Islet of Langerhans (tissue), 1 donor: ENCODE results near the gene PPCDC.

Source experiments
- FAIRE-seq: peaks from one replicate; lab custom pipeline; 2011; peaks lifted over from hg19 to GRCh38; lab: Jason Lieb, UNC

Gene PPCDC, protein sequence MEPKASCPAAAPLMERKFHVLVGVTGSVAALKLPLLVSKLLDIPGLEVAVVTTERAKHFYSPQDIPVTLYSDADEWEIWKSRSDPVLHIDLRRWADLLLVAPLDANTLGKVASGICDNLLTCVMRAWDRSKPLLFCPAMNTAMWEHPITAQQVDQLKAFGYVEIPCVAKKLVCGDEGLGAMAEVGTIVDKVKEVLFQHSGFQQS

DNA sequence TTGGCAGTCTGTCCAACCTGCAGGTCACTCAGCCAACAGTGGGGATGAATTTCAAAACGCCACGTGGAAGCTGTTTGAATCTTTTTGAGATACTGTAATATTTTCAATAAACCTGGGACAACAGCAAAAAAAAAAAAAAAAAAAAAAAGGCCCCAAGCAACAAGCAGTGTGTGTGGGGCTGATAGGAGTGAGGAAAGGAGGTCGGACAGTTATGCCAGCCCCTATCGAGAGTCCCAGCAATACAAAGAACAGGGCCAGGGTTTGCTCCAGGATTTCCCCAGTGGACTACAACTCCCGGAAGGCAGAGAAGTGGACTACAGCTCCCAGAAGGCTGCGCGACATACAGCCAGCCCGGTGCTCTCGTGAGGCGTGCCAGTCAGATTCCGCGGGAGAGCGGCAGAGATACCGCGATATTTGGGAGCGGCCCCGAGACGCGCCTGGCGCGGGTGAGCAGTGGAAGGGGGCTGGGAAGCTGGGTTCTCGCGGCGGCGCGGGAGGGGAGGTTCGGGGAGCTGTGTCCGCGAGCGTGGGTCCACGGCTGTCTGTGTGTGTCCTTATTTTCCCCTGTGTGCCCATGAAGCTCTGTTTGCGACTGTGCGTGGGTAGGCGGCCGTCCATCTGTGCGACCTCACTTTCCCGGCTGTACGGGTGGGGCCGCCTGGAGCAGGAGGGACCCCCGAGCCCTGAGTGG lies at the start of gene PPCDC:
TSS of gene PPCDC (plus strand) at position 410 of the 691 bp plus-strand sequence. CDS start 4,729 bp downstream, outside the sequence.
- FAIRE-seq = no peak

DNA sequence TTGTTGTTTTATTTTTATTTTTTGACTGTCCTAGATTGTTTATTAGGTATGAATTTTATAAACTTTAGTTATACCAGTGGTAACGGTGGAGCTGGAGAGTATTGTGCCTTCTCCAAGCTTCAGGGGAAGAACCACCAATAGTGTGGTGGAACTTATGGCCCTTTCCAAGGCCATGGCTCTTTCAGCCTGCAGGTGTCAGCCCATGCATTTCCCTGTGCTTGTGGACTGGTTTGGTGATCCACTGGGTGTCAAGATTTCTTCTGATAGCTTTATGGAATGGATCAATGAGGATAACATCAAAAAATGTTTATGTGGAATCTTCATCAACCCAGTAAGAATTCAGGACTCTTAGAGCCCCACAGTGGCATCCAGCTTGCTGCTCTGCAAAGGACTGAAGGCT lies 47.2 kb upstream of the PPCDC start:
- FAIRE-seq = no peak

DNA sequence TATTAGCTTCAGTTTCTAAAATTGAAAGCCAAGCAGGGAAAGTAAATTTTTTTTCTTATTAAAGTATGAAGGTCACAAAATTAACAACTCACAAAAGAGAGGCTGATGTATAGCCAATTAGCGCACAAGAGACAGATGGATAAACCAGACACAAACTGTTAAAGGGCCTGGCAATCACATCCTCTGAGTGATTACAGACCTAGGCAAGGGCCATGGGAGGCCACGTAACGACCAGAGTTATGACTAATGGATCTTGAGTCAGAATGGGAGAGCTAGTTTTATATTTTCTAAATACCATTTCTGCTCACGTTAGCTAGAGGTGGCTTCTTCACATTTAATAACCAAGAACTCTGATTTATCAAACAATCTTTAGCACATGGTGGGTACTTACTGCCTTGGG lies 45.8 kb upstream of the PPCDC start:
- FAIRE-seq = peak; percentile 66

DNA sequence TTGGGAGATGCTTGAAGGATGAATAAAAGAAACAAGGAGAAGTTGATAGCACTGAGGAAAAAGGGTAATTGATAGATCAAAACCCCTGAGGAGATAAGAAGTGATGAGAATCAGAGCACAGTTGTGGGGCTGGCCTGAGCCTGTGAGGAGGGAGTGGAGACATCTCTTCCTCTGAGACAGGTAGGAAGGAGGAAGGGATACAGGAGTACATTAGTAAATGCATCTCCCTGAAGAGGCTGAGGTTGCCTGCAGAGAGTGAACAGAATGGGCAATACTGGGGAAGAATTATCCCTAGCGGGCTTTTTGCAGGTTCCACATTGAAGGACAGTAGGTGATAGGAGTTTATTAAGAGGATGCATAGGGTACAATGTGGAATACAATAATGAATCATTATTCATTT lies 45.3 kb upstream of the PPCDC start:
- no peak for FAIRE-seq

DNA sequence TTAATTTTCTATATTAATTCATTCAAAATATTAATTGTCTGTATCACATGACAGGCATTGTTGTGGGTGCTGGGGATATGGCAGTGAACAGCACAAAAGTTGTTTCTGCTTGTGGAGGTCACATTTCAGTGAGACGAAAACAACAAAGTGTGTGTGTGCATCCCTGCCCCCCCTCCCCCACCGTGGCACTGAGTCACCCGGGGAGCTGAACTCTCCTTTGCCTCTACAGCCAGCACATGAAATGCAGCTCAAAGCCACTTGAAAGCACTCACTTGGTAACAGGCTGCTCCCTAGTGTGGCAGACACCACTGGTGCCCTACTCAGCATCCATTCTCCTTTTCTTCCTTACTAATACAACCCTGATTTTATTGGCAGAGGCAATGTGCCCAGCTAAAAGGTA lies 44.9 kb upstream of the PPCDC start:
- FAIRE-seq = no peak

DNA sequence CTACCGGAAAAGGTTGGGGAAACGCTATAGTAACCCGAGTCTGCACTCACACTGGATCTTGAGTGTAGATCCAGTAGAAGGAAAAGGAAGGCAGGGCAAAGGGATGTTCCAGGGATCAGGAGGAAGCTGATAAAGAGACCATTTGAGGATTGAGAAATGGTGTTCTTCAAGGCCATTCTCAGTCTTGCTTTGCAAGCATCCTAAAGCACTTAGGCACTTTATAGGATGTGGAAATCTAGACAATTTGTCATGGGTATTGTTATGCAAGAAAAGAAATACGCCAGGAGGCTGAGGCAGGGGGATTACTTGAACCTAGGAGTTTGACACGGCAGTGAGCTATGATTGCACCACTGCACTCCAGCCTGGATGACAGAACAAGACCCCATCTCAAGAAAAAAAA lies 41.2 kb upstream of the PPCDC start:
- no peak for FAIRE-seq

DNA sequence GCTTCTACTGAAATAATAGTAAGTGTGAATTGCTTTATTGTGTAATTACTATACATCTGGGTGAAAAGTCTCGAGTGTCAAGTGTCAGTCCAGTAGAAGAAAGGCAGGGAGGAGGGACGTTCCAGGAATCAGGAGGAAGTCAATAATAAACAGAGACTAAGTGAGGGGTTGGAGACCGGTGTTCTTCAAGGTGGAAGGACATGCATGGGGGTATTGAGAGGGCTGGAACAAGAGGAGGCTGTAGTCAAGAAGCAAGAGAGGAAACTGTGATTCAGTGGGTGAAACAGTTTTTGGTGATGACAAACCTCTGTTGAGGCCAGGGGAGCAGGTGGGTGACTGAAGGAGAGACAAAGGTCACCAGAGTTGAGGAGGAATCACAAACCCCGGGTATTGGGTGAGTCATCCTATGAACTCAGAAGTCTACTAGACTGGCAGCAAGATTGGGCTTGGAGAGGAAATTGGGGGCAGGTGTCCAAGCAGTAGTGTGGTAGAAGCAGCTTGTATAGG lies 39.6 kb upstream of the PPCDC start:
- no peak for FAIRE-seq

DNA sequence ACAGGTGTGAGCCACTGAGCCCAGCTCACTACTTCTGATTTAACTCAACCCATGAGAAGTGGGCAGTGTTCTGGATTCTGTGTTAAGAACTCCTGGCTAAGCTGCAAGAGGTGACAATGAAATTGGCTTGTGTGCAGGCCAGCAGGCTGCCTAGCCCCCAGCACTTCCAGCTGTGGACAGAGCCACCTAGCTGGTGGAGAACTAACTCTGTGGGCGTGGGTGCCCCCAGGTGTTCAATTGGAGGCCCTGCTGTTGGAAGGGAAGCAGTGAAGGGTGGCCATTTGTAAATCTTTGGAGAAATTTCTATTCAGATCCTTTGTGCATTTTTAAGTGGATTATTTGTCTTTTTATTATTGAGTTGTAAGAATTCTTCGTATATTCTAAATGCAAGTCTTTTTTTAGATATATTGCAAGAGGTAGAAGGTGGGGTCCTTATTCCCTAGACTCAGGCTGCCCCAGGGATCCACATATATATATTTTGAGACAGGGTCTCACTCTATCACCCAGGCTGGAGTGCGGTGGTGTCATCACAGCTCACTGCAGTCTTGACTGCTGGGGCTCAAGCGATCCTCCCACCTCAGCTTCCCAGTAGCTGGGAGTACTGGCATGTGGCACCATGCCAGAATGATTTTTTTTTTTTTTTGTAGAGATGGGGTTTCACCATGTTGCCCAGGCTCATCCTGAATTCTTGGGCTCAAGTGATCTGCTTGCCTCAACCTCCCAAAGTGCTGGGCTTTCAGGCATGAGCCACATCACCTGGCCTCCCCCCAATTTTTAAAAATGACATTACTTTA lies 35.2 kb upstream of the PPCDC start:
- FAIRE-seq = no peak

DNA sequence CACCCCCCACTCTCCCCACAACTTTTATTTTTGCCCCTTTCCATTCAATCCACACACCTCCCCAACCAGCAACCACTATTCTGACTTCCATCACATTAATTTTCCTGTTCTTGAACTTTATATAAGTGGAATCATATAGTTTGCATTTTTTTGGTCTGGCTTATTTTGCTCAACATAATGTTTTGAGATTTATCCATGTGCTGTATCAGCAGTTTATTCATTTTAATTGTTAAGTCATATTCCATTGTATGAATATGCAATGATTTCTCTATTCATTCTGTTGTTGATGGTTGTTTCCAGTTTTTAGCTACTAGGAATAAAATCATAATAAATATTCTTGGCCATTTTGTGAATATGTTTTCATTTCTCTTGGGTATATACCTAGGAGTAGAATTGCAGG lies 33.9 kb upstream of the PPCDC start:
- no peak for FAIRE-seq

DNA sequence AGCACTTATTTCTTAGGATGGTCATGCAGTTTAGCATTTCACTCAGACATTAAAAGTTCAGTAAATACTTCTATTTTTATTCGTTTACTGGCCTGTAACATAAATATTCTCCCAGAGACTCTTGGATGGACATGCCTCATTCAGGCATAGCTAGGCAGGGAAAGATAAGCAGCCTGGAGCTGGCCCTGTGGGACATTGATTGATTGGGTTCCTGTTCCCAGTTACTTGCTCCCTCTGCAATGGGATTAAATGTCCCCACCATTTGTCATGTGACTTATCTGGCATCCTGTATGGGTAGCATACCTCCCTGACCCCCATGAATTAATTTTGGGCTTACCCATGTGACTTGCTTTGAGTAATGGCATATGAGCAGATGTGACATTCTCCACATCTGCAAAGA lies 30.8 kb upstream of the PPCDC start:
- FAIRE-seq = no peak

DNA sequence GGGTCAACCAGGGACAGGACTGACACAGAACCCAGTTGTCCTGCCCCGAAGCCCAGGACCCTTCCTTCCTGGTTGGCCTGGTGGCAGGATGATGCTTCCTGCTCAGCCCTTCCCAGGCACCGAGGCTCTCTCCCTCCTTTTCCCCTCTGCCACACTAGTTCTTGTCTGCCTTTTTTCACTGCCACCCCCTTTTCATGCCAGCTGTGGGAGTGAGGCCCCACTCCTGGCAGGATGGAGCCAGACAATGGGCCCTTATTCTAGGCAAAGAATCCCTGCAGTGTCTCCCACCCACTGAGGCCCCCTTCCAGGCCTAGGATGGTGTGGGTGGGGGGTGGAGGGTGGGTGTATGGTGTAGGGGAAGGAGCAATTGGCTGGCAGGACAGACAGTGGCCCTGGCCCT lies 29.2 kb upstream of the PPCDC start:
- no peak for FAIRE-seq

DNA sequence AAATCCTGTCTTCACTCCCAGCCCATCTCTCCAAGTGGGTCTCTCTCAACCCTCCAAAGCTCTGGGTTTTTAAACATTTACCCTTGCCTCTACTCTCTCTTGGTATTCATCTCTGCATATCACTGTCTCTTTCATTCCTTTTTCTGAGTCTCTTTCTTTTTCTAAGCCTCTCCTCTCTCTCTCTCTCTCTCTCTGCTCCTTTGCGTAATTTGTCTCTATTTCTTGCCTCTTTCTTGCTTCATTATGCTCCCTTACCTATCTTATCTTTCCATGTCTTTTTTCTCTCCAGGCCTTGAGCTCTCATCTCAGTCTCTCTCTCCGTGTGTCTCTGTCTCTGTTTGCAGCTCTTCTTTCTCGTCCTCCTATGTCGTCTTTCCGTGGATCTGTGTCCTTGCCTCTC lies 28.7 kb upstream of the PPCDC start:
- no peak for FAIRE-seq

DNA sequence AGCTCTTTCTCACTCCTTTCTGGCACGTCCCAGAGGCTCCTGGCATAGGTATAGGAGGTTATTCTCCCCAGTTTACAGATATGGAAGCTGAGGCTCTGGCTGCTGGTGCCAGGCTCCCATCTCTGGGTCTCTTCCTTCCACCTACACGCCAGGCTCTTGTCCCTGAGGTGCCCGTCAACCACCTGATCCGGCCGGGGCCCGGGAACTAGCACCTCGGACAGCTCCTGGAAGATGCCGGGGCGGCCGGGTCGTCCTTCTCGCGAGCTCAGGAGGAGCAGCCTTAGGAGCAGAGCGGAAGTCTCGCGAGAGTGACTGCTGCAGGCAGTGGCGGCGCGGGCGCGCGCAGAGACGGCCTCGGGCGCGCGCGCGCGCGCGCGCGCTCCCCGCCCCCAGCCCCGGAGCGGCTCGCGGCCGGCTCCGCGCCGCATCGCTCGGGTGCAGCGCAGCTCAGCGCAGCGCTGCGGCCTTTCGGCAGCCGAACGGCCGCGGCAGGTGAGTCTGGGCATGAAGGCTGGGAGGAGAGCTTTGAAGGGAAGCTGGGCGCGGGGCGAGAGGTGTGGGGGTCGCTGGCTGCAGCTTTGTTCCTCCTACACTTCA lies 28.1 kb upstream of the PPCDC start, which contains the start of gene SCAMP5:
TSS of gene SCAMP5 (plus strand) at position 382 of the 597 bp plus-strand sequence. CDS start 16,277 bp downstream, outside the sequence.
- peak; percentile 43 for FAIRE-seq

DNA sequence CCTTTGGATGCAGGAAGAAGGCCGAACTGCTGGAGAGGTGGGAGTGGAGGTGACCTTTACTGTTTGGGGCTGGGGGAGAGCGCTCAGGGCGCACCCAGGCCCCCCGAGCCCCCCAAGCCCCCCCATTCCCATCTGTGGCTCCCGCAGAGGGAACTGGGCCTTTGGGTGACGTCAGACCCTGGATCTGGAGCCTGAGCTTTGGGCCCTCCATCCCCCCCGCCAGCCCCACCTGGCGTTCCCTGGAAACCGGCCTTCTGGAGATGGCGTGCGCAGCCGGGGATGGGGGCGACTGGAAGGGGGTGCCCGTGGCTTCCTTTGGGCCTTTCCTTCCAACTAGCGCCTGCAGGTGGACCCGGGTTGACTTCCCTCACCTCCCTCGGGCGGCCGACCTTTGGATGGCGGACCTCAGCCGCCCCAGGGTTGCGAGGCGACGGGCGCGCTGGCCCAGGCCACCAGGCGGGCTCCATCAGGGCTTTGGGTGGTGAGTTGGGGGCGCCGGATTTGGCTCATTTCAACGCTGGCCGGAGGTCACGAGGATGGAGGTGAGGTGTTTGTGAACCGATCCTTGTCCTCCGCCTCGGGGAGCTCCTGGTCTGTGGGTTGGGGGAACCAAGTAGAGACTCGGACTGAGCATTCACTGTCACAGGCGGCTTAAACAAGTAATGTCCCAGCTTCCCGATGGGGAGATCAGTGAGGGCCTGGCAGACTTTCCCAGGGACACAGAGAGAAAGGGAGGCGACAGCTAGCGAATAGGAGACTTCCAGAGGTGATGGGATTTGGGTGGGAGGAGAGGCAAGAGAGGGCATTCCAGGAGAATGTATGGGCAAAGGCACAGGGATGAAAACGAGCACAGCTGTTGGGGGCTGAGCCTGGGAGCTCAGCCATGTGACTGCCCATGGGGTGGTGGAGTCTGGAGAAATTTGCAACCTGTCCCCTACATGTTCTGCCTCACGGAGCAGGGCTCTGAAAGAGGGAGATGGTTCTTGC lies 27.3 kb upstream of the PPCDC start:
- FAIRE-seq = no peak

DNA sequence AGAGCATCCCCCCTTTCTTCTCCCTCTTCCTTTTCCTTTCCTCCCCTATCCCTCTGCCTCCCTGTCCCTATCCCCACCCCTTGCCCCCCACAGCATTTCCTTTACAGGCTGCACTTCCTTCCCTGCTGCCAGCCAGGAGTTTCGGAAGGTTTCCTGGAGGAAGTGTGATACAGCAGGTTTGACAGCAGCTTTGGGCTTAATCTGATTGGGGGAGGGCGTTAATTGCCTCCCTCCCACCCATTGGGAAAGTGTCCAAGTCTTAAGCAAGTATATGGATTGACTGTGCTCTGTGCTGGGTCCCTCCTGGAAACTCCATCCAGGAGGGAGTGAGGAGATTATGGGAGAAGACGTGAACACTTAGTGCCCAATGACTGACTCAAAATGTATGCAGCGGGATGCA lies 26.2 kb upstream of the PPCDC start:
- no peak for FAIRE-seq

DNA sequence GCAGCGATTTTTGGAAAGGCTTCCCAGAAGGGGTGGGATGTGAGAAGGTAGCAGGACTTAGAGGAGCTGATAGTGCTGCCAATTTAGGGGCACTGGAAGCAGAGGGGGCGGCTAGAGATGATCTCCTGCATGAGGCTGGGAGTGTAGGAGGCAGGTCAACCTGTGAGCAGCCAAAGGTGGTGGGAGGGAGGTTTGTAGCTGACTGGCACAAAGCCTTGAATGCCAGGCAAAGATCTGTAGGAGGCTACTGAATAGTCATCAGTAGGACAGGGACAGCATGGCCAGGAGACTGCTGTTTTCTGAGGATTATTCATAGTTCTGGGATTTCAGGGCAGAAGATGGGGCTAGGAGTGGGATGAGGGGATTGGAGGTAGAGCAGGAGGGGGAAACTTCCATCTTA lies 25.8 kb upstream of the PPCDC start:
- FAIRE-seq = no peak

DNA sequence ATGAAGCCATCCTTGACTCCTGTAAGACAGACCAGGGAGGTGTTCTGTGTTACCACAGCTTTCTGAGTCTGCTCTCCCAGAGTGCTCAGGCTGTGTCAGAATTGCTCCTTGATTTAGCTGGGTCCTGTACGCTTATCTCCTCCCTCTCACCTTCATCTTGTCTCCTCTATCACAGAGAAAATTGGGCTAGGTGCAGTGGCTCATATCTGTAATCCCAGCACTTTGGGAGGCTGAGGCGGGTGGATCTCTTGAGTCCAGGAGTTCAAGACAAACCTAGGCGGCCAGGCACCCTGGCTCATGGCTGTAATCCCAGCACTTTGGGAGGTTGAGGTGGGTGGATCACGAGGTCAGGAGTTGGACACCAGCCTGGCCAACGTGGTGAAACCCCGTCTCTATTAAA lies 22.1 kb upstream of the PPCDC start:
- FAIRE-seq = no peak

DNA sequence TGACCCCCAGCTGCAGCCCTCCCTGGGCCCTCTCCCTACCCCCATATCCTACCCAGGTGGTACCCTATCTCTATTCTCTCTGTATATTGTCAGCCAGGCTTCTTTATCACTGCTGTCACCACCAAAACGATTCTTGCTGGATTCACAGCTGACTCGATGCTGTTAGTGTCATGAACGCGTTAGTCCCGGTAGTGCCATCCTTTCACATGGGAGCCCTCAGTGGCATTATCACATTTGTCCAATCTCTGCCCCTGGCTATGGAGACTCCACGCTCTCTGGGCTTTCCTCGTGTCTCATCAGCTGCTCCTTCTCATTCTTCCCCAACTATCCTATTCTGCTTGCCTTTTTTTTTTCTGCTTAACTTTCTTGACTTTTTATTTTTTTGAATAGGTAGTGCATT lies 21.0 kb upstream of the PPCDC start:
- FAIRE-seq = no peak

DNA sequence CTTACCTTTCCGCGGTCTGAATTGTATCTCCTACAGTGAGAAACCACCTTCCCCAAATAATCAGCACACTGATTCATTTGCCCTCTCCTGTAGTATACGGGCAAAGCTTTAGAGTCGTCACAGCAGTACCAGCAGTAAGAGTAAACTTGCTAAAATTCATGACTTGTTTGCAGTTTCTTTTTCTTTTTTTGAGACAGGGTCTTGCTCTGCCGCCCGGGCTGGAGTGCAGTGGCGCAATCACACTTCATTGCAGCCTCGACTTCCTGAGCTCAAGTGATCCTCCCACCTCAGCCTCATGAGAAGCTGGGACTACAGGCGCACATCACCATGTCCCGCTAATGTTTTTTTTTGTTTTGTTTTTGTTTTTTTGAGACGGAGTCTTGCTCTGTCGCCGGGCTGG lies 16.2 kb upstream of the PPCDC start:
- FAIRE-seq = no peak

DNA sequence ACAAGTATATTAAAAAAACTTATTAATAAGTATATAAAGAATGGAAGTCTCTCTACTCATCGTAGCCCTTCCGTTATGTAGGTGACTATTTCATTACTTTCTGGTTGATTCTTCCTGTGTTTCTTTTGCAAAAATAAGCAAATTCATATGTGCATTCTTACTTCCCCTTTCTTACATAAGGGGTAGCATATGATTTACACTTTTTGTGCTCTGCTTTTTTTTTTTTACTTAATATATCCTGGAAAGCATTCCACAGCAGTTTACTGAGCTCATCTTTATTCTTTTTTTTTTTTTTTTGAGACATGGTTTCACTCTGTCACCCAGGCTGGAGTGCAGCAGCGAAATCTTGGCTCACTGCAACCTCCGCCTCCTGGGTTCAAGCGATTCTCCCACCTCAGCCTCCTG lies 15.2 kb upstream of the PPCDC start:
- FAIRE-seq = no peak

DNA sequence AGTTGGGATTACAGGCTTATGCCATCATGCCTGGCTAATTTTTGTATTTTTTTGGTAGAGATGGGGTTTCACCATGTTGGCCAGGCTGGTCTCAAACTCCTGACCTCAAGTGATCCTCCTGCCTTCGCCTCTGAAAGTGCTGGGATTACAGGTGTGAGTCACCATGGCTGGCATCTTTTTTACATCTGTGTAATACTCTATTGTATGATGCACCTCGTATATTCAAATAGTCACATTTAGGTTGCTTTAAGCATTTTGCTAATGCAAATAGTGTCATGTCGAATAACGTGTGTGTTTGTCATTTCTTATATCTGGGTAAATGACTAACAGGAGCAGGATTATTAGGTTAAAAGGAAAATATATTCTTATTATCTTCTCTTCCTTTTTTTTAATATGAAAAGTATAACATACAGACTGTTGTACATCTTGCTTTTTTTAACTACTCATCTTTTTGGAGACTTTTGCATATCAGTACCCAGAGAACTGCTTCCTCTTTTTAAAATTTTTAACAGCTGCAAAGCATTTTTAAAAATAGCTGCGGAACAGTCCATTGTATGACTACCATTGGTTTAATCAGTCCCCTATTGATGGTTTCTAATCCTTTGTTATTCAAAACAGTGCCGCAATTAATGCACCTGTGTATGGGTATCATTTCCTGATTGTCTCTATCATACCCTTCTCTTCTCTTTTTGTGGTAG lies 14.6 kb upstream of the PPCDC start:
- FAIRE-seq = no peak
